SW480 (cell line): Measurements from ENCODE around the gene NXPH1.

Experiments
- DNase-seq: peaks from one replicate; pipeline ENCODE4 v3.0.0-alpha.2; 2016; ENCODE audit warnings: low spot score

Gene NXPH1

DNA sequence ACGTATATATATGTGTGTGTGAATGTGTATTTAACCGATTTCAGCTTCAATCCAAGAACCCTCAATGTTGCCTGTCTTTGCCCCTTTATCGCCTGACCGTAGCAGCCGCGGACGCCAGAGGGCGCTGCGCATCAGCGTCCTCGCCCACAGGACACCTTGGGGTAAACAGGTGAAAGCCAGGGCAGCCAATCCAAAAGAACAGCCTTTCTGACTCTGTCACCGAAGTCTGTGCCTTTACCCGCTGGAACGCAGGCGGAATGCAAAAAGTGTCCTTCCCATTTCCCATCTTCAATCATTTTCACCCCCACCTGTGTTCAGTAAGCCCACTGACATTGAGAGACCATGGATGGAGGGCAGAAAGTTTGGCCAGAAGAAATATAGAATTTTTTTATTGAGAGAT lies 3.6 kb downstream of the NXPH1 start:
- peak; percentile 82 for DNase-seq

DNA sequence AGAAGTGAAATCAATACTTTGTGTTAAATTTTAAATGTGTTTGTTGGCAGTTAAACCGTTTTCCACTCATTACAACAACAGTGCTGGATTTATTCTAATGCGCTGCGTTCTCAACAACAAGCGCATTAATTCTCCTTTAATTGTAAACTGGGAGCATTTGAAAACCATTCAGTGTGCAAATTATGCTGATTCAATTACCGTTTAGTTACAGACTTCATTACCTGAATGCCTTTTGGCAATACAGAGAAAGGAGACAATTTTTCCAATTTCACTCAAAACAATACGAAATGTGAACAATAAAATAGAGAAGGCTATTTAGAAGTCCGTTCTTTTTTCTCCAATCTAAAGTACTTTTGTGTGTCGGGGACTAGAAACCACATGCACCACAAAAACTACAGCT lies 4.2 kb downstream of the NXPH1 start:
- no peak for DNase-seq

DNA sequence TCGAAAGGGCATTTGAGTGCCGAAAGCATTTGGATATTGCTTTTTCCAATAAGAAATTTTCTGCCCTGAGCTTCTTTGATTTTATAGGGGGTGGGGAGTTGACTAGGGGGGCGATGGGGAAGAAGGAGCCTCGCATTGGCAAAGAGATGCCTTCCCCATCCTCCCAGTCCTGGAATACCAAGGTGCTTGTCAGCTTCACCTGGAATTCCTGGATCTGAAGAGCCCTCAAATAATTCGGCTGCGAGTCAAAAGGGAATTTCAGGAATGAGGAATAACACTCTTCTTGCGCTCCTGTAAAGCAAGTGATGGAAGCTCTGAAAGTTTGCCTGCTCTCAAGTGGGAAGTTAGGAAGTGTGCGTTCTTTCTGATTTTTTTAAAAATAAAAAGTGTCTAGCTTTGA lies 7.3 kb downstream of the NXPH1 start:
- no peak for DNase-seq

DNA sequence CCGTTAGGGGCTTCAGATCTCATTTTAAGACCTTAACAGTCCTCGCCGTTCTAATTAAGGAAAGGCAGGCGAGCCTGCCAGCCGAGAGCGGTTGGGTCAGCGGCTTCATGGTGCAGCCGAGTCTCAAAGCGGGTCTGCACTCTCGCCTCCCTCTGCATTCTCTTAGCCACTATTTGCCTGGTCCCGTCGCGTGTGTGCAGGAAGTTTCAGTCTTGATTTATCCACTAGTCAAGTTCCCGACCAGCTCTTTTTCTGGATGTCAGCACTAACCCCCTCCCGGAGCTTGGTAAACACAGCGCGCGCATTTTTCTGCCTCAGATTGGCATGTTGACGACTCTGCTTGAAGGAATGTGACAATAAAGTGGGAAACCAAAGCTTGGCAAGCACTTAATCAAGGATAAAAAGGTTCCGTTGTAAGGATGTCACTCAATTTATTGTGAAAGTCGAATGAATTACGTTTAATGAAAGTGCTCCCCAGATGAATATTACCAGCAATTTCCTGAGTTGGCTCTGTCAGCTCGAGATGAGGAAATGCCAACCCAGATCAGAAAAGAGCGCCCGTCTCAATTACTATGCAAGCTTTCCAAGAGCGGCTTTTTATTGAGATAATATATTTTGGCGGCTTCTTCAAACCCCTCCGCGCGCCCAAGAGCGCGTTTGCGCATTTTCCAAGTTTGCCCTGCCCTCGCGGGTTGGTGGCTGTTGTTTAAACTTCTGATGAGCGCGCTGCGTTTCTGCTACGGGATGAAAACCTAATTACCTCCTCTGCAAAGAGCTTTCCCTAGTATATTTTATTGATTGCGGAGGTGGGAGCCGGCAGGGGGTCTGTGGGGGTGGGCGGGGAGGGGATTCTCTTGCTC lies 7.9 kb downstream of the NXPH1 start:
- DNase-seq = no peak

DNA sequence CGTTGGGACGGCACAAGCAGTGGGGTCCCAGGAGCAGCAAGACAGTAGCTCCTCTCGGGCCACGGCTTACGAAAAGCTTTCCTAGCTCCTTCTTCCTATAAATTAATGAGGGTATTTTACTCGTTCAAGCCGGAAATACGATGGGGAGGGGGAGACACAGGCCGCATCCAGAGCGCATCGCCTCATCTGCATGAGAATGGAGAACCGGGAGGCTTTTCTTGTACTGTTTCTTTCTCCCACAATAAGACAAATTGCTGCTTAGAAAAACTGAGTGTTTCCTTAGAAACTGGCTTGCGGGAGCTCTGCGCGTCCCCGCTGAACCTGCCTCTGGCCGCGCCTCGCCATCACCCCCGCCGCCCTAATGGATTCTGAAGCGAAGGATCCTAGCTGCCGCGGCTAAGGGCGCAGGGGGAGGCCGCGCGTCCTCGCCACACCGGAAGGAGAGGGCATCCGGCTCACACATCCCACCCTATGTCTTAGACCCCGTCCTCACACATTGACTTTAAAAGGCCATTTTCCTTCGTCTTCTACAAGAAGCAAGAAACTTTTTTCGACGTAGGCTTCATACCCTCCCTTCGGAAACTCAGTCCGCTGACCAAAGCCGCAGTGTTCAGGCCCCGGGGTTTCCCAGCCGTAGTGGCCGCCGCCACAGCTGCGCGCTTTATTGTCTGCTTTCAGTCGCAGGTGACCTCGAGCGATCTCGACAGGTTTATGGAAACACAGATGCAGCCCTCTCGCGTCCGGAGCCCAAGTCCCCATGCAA lies 8.8 kb downstream of the NXPH1 start:
- no peak for DNase-seq

DNA sequence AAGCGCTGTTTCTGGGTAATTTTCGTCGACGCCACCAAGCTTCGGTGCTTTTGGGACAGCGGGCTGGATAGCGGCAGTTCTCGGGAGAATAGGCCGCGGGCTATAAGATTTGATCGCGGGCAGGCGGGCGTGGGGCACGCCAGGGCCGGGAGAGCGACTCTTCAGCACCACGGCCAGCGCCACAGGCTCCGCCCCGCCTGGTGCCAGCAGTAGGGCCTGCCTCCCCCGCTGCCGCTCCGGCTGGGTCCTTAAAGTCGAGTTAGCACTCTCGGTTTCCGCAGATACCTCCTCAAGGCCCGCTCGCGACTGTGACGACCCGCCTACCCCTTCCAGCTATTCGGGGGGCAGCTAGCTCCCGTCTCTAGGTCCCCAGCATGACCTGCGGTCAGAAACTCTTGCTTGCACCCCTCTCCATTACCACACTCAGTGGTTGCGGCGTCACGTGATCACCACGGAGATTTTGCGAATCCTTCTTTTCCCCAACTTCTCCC lies 9.4 kb downstream of the NXPH1 start:
- no peak for DNase-seq

DNA sequence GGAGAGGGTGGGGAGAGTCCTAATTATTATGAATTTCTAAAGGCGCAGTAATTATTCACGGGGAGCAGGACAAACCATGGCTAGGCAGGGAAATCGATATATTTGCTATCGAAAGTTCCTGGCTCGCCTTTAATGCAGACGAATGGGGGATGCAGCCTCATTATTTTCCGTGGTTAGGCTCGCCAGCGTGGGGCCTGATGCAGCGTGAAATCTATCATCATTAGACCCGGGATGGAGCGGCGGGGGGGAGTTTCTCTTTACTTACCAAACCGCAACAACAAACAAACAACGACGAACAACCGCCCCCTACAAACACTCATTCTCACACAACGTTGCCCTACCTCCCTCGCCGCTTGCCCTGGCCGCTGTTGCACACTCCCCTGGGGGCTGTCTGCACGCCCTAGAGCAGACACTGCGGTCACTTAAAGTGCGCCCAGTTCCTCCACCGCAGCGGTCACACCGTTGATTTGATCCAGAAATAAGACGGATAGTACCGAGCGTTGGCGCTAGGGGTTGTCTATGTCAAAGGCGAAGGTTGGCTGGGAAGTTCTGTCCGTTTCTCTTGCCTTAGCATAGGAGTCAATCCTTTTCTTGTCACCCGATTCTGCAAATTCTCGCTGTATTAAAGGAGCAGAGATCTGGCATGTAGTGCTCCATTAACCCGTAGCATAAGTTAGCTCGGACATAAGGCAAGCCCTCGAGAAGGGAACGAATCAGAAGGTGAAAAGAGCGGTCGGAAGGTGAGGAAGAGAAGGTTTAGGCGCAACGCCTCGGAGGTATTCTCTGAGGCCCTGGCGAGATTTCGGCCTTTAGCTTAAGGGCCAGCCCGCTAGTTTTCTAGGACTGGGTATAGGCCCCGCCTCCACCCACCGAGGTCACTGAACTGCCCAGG lies 10.4 kb downstream of the NXPH1 start:
- no peak for DNase-seq

DNA sequence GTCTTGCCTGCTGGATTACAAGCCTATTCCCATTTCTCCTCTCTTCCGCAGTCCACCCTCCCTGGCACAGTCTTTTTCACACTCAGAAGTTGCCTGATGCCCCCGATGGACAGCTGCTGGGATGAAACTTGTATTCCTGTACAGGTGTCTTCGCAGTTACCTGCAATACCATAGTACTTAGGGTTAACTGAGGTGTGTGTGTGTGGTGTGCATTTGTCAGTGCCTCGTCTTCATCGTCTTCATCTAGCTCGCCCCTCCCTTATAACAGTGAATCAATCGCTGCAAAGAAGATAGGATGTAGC lies 11.0 kb downstream of the NXPH1 start:
- no peak for DNase-seq

DNA sequence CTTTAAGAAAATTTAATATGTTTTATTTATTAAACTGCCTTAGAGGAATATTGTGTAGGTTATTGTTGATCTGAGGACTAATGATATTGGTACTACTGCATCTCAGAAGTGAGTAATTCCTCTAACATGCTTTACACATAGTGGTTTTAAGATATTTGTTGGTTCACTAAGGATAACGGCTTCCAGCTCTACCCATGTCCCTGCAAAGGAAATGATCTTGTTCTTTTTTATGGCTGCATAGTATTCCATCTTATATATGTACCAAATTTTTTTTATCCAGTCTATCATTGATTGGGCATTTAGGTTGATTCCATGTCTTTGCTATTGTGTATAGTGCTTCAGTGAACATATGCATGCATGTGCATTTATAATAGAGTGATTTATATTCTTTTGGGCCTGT lies 20.1 kb downstream of the NXPH1 start:
- no peak for DNase-seq

DNA sequence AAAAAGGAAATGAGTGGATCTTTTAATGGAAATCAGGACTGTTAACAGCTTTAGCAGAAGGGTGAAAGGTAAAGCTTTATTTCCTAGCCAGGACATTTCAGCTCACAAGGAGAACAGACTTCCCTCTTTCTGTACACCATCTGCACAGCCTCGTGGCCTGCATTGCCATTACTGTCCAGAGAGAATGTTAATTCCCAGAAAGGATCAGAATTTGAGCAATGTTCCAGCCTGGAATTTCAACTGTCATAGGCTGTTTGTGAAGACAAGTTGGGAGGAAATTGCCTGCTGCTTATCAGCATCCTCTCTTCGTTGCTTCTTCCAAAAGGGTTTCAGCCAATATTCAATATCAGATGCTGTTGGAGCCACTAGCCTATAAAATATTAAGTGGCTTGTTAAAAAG lies 22.0 kb downstream of the NXPH1 start:
- DNase-seq = no peak

DNA sequence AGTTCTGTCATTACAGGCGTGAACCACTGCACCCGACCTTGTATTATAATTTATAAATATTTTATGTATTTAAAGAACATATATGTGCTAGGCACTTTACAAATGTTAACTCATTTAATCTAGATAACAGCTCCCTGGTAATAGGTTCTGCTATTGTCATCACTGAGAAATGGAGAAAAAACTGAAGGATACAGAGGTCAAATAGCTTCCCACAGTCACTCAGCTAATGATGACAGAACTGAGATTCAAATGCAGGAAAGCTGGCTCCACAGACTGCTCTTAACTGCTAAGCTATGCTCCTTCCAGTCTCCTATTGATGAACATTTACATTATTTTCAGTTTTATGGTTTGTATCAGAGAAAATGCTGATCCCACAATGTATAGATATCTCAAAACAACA lies 28.9 kb downstream of the NXPH1 start:
- DNase-seq = no peak

DNA sequence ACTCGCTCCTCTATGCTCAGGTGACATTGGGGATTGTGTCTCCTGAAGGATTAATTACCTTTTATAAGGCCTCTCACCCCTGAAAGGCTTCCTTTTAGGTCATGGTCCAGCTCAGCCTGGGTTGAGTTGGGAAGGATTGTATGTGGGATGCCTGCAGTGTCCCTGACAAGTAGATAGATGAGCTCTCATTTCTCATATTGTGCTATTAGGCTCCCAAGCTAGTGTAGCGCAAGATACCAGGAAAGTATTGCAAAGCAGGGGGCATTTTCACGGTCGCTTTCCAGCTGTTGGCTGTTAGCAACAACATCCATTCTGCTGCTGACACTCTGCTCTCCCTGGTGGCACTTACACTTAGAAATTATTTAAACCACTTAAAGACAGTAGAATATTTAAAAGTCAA lies 31.9 kb downstream of the NXPH1 start:
- DNase-seq = no peak

DNA sequence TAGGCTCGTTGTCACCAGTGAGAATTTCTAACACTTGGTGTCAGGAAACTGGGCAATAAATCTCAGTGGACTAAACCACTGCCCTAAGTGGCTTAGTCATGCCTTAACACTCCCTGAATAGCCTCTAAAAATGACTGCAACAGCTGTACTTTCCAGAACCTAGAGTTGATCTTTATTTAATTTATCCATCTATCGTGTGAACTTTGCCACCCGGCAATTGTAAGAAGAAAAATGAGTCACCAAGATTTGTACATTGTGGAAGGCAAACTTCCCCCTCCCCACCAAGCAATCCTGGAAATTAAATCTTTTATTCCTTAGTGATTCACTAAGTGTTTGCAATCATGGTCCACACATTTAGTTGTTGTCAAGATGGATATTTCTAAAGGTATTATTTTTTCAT lies 47.1 kb downstream of the NXPH1 start:
- no peak for DNase-seq

DNA sequence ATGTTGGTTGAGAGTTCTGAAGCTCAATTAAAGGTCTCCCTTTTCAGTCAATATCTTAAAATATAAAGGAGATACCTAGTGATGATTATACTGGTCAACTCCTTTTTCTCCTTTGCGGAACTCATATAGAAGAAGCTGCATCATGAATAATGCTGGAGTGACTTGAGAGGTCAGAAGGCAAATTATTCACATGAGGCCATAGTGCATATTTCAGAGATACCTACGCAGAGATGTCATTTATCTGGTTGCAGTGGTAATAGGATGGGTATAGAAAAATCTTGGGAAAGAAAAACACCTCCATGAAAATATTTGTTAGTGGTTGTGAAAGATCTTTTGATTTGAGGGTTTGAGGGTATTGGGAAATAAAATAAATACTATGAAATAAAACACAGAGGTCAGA lies 47.7 kb downstream of the NXPH1 start:
- no peak for DNase-seq

DNA sequence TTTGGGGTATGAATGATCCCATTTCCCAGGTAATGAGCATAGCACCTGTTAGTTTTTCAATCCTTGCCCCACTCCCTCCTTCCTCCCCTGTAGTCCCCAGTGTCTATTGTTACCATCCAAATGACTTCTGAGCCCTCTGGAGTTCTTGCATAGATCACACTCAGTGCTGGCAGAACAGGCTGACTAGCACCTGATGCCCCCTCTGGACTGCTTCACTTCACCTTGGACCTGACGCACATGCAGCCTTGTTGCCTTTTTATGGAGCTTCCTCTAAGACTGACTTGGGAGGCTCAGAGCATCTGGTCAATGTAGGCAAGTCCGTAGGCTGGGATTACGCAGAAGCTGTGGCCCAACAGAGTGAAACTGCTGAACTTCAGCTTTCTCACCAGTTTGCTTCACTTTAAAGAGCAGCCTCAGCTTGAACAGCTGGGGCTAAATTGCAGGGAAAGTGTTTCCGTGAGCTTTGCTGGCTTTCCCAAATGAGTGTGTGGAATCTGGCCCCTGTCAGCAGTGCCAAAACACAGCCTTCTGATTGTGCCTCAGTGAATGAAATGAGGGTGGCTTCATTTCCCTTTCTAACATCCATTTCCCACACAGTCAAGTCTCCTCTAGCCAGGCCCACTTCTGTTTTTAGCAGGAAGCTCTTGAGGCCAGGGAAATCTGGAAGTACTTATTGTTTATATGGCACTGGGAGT lies 48.5 kb downstream of the NXPH1 start:
- DNase-seq = no peak

DNA sequence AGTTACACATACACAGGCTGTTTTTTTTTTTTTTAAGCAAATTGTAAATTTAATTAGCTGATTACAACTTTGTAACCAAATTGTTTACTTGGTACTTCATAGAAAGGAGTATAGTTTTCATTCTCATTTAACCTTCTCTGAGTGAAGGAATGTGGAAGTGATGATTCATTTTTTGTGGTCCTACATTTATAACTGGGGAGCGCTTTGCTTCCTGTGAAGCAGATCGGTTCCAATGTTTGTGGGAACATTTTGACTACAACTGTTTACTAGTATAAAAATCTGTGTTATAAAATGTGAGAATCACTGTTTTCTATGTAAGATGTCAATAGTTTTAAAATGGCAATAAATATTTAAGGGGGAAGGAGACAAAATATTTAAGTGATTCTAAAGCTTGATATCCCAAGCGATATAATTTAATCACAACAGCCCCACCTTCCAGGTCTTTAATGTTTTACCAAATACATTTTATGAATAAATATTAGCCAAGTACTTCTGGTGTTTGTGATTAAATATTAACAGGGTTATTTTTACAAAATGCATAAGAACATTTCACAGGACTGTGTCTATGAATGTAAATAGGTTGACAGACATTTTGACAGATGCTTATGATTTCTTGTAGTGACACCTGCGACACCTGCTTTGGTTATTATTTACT lies 57.1 kb downstream of the NXPH1 start:
- DNase-seq = peak; percentile 26

DNA sequence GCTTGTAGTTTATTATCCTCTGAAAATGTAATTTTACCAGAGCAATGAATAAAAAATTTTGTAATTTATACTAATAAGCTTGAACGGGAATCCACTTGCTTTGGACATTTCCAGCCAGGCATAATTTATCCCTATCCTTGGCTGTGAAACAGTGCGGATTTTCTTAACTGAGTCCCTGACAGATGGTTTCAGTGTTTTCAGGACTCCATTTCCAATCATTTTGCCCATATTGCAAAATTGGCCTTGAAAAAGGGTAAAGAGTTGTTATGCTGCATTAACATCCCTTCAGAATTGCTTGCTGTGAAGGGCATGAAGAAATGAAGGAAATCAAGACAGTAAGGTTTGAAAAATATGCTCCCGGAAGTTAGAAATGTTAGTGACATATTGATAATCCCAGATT lies 57.7 kb downstream of the NXPH1 start:
- DNase-seq = no peak

DNA sequence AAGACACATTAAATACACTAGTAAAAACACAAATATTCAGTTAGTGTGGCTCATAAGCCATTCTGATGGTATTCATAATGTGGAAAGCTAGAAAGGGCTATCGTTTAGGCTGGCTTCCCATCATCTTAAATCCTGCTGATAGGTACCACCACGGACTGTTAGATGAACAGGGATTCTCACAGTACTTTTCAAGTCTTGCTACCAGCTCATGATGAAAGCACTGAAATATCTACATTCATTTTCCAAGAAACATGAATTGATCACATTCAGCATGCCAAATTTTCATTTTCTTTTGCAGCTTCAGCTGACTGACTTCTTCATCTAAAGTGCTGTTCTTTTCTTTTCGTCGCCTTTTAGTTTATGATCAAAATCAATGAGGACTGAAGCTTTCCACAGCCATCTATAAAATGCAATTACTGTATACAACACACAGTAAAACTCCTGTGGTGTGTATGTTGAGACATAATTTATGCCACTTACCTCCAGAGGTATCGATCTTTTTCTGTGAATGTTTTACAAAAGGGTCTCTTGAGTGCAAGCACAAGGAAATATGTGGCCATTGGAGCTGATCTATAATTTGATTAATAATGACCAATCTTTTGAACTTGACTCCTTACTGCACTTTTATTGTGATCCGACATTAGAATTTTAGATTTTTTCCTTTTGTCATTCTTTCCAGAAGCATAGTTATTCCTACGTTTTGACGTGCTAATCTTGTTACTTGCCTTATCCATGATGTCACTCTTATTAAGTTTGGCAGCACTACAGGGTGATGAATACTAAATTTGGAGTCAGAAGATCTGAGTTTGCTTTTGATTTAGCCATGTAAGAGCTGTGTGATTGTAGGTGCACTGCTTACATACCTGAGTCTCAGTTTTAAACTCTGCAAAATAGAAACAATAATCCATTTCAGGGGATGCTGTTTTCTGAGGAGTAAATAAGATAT lies 58.4 kb downstream of the NXPH1 start:
- DNase-seq = no peak

DNA sequence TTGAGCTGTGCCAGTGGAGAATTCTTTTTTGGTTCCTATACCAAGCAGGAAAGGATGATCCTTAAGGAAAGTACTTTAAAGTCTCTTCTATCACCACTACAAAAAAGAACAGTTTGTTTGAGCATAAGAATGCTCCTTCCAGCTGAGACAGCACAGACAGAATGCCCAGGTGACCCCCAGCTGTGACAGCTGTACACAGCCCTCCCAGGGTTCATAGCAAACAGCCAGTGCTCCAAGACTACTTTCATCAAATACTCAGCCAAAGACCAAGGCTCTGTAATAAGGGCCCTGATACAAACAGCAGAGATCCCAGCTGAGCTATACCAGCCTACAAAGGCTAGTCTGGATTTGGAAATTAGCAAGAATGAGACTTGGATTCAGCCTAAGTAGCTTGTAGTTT lies 65.7 kb downstream of the NXPH1 start:
- no peak for DNase-seq

DNA sequence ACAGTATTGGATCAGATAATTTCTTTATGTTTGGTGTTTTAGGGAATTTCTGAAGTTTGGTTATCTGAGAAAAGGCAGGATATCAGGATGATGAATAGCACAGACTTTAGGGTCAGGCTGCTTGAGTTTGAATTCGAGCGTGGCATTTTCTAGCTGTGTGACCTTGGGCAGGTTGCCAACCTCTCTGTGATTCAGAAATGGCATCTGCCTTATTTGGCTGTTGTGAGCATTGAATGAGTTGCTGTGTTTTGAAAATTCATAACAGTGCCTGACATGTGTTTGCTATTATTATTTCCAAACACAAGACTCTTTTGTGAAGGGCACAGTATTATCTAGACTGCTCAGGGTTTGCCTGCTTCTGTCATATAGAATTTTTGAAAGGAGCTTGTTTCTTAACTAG lies 66.9 kb downstream of the NXPH1 start:
- no peak for DNase-seq
